Activated CD4-positive, alpha-beta T cell treated with anti-CD3 and anti-CD28 coated beads, Interleukin-2, Interleukin-4, amounts not matched to agents 100 ng/mL and 50 ng/mL, durations not matched to agents 16 hours and 8 hours (primary cell): Measurements from ENCODE around the gene UBE2K.
"Not testable (repeated sequence)": the region's sequence is repeated elsewhere in the genome, so short reads cannot be mapped to it uniquely, and the experiment has no call there.

Experiments
- DNase-seq: peaks from one replicate; pipeline ENCODE4 v3.0.0-alpha.2; 2020; ENCODE audit warnings: low spot score

The UBE2K gene

DNA sequence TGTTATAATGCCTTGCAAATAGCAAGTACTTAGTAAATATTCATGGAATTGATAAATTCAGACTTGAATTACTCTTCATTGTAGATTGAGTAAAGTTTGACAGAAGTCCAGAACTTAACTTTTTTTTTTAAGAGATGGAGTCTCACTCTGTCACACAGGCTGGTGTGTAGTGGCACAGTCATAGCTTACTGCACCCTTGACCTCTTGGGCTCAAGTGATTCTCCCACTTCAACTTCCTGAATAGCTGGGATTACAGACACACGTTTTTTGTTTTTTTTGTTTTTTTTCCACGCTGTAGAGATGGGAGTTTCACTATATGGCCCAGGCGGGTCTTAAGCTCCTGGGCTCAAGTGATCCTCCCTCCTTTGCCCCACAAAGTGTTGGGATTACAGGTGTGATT, 32.1 kb downstream of the UBE2K start:
- DNase-seq: no peak

DNA sequence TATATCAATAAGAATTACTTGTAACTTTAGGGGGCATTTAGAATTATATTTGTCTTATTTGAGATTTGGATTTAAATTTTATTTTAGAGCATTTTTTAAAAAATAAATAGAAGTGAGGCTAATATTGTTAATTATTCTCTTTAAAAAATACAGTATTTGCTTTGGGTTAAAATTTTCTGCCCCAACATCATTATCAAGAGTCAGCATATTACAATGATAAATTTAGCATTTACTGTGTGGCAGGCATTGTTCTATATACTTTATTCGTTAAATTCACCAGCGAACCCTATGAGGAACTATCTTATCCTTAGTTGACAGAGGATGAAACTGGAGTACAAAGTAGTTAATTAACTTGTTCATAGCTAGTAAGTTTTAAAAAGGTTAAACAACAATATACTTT, 34.0 kb downstream of the UBE2K start:
- DNase-seq: no peak

DNA sequence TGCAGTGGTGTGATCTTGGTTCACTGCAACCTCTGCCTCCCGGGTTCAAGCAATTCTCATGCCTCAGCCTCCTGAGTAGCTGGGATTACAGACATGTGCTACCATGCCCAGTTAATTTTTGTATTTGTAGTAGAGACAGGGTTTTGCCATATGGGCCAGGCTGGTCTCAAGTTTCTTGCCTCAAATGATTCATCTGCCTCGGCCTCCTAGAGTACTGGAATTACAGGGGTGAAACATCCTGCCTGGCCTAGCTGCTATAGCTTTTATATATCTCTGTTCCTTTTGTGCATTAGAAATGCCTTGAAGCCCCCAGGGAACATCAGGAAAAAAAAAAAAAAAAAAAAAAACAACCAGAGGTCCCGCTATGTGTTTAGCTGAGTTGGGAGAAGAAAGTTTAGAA, 34.8 kb downstream of the UBE2K start:
- DNase-seq: peak; percentile 39

DNA sequence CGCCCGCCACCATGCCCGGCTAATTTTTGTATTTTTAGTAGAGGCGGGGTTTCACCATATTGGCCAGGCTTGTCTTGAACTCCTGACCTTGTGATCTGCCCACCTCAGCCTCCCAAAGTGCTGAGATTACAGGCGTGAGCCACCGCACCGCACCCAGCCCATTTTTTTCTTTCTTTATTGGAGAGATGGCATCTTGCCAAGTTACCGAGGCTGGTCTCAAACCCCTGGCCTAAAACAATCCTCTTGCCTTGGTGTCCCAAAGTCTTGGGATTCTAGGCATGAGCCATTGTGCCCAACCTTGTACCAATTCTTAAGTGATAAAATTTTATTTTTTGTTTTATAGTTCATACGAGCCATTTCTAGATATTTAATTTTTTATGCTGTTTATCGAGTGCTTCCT, 41.7 kb downstream of the UBE2K start:
- DNase-seq: not testable (repeated sequence)

DNA sequence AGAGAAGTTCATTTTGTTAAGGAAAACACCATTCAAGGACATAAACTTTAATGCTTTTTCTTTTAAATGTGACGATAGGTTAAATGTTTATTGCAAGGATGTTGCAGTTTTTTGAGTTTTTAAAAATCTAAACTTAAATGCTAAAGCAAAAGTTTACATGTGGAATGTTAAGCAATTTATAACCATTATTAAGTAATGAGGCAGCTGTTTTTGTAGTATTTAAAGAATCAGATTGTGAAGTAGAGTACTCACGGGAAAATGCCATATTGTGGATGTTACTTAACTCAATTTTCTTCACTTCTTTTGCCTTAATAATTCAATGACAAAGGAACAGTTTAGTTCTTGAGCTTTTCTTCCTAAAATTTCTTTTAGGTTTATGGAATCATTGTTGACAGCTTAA, 43.5 kb downstream of the UBE2K start:
- DNase-seq: no peak

DNA sequence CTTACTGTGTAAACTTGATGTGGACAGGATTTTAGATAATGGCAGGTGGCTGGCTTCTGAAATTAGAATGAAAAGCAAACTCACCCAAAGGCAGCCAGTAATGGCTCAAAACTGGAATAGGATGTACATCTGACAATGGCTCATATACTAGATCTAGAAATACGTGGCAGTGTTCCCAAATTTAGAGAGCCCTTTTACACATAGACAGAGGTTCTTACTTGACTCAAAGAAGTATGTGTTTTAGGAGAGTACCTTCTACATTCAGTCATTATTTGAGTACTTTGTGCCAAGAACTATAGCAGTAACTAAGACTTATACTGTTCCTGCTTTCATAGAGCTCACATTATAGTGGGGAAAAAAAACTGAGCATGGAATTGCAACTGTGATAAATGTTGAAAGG, 48.0 kb downstream of the UBE2K start:
- no peak for DNase-seq

DNA sequence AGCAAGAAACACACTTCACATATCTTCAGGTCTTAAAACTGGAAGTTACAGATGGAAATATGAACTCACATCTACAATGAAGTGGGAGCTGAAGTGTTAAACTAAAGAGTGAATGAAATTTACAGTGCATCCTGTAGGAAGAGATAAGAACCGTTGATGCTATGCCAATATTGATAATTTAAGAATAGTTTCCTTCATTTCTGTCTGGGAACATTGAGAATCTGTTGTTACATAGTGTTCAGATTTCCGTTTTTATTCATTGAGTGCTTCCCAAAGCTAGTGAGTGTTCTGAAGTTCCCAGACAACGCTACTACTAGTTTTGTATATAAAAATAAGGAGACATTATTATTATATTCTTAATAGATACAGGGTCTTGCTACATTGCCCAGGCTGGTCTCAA, 52.3 kb downstream of the UBE2K start:
- DNase-seq: no peak

DNA sequence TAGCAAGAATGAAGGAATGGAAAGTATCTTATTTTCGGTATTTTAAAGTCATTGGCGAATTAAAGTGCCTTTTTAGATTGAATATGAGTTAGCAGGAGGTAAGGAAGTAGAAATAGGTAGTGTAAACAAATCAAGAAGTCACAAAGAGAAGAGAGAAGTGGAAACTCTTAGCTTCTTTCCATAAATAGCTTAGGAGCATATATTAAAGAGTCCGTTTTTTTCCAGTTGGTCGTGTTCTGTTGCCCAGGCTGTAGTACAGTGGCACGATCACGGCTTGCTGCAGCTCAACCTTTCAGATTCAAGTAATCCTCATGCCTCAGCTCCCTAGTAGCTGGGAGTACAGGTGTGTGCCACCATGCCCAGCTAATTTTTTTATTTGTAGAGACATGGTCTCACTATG, 56.4 kb downstream of the UBE2K start:
- no peak for DNase-seq

DNA sequence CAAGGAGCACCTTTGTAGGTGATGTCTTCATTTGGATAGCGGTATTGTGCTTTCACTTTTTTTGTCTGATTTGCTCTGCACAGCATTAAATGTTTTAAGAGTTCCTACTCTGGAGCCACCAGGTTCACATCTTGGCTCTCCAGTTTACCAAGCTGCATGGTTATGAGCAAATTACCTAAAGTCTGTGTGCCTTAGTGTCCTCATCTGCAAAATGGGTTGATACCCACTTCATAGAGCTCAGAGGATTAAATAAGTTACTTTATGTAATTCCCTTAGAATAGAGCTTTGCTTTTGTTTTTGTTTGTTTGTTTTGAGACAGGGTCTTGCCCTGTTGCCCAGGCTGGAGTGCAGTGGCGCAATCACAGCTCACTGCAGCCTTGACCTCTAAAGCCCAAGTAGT, 58.2 kb downstream of the UBE2K start:
- DNase-seq: no peak

DNA sequence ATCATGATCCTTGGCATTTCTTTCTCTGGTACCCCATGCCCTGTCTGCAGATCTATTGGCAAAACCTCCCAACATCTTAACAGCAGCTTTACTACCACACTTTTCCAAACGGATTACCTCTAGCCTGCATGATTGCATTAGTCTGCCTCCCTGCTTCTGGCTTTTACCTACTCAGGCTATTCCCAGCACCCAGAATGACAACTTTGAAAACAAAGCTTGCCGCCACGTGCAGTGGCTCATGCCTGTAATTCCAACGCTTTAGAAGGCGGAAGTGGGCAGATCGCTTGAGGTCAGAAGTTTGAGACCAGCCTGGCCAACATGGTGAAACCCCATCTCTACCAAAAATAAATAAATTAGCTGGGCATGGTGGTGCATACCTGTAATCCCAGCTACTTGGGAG, 60.2 kb downstream of the UBE2K start:
- DNase-seq: no peak

DNA sequence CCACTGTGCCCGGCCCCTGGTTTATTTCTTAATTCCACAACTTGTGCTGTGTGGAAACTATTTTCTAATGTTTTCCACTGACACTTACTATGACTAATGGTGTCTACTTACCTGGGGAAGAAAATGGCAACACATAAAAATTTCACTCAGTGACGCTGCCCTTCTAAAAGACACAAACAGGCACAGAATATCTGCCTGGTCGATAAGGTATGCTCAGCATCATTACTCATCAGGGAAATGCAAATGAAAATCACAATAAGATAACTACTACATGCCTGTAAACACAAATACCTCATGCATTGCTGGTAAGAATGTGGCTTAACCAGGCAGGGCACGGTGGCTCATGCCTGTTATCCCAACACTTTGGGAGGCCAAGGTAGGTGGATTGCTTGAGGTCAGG, 61.6 kb downstream of the UBE2K start:
- no peak for DNase-seq

DNA sequence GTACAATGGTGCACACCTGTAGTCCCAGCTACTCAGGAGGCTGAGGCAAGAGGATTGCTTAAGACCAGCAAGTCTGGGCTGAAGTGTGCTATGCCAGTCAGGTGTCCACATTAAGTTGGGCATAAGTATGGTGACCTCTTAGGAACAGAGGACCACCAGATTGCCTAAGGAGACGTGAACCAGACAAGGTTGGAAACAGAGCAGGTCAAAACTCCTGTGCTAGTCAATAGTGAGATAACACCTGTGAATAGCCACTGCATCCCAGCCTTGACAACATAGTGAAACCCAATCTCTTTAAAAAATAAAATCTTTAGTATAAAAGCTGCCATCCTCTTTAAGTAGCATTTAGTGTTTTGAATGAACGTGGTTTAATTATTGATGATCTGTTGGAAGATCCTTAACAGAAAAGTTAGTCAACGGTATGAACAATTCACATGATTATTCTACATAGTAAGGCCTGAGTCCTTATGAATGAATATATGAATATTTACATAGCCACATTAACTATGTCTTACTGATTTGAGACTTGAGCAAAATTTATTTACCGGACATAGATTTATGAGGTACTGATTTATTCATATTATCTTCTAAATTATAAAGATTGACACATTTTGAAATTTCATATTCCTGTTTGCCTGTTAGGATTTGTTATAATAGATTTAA, 63.2 kb downstream of the UBE2K start:
- DNase-seq: no peak

DNA sequence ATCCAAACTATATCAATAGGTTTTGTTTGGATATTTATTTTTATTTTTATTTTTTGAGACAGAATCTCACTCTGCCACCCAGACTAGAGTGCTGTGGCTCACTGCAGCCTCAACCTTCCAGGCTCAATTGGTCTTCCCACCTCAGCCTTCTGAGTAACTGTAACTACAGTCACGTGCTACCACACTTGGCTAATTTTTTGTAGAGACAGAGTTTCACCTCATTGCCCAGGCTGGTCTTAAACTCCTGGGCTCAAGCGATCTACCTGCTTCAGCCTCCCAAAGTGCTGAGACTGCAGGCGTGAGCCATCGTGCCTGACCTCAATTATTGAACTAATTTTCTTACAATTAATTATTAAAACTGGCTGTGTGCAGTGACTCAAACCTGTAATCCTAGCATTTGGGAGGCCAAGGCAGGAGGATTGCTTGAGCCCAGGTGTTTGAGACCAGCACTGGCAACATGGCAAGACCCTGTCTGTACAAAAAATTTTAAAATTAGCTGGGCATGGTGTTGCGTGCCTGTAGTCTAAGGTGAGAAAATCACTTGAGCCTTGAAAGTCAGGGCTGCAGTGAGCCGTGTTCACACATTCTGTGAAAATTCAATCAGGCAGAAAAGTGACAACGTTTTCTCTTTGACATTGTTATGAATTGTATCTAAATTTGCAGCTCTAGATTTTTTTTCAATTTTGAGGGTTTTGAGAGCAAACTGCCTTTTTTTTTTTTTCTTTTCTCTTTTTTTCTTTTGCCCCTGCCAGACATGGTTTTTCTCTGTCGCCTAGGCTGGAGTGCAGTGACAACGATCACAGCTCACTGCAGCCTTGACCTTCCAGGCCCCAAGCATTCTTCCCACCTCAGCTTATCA, 66.0 kb downstream of the UBE2K start:
- no peak for DNase-seq

DNA sequence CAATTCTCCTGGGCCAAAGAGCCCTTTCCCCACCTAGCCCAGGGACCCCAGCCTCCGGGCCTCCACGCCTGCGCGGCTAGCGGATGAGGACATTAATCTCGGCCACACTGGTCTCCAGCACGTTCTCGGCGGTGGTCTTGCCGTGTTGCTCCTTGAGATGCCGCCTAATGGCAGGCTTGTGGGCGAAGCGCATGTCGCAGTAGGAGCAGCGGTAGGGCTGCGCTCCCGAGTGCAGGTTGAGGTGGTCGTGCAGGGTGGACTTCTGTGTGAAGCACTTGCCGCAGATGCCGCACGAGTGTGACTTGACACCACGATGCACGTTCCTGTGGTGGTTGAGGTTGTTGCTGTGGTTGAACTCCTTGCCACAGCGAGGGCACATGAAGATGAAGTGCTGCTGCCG, 72.1 kb downstream of the UBE2K start:
- no peak for DNase-seq

DNA sequence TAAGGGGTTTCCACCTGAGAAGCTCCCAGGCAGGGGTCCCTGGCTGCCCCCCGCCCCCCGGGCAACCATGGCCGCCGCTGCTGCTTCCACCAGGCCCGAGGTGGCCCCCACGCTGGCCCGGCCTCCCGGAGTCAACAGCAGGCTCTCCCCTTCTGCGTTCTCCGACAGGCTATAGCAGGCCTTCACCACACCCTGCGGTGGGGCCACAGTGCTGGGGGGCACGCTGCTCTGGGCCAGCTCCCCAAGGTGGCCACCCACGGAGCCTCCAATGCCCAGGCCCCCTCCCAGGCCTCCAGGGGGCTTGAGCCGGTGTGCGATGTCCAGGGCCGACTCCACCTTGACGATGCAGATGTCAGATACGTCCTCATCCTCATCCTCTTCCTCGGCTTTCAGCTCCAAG, 72.5 kb downstream of the UBE2K start:
- DNase-seq: no peak

DNA sequence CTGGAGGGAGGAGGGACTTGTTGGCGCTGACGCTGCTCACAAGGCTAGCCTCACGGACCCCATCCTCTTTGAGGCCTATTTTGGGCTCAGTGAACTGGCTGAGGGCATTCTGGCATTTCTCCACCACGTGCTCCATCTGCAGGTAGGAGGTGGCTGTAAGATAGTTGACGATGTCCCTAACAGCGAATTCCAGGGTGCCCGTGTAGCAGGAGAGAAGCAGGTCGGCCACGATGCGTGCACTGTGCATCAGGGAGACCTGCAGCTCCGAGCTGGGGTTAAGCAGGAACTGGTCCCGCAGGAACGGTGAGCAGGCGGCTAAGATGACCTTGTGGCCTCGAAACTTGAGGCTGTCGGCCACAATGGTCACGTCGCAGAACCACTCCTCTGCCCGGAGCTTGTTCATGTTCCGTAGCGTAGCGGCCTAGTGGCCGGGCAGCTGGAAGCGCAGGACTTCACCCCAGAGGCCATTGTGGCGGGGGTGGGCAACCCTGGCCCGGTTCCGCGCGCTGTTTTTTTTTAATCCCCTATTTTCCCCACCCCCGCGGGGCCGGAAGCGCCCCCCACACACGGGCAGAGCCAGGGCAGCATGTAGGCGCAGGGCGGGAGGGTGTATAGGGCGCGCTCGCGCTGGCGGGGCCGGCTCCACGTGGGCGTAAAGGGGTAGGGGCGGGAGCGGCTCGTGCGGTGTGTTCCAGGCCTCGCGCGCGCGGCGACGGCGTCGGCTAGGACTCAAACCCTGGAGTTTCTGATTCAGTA, 73.2 kb downstream of the UBE2K start:
- no peak for DNase-seq

DNA sequence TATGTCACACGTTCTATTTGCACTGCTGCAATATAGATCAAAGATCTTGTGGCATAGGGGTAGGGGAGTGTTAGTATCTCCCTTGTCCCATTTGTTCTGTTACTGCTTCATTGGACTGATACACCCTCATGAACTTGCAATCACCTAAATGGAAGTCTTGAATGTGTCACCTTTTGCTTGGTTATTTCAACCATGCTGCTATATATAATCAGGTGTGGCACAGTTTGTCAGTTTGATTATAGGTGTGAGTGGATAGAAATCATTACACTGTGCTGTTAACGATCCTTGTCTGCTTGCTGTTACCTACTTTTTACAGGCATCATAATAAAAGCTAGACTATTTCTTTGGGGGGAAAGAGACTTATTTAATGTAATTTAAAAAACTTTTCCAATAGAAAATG, 84.1 kb downstream of the UBE2K start:
- DNase-seq: not testable (repeated sequence)

DNA sequence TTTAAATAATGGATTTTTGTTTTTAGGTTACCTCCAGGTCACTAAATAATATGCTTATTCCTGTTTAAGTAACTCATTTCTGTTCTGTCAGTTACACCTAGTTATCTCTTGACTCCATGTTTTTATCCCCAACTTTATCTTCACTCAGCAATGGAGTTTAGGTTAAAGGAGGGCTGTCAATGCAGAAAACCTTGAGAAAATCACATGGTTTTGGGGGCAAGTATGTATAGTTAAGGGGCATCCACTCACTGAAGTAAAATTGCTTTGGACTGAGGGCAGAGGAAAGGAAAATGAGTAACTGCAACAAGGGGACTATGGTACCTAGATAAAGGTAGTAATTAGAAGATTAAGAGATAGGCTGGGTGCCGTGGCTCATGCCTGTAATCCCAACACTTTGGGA, 87.1 kb downstream of the UBE2K start:
- no peak for DNase-seq

DNA sequence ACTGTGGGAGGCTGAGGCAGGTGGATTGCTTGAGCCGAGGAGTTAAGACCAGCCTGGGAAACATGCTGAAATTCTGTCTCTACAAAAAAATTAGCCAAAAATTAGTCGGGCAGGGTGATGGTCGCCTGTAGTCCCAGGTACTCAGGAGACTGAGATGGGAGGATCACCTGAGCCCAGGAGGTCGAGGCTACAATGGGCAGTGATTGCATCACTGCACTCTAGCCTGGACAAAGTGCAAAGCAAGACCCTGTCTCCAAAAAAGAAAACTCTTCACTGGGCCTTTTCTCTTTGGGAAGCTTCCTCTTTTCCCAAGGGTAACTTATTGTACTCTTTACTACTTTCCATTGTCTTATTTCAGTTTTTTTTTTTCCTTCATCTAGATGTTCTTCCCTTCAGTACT, 88.9 kb downstream of the UBE2K start:
- DNase-seq: no peak

DNA sequence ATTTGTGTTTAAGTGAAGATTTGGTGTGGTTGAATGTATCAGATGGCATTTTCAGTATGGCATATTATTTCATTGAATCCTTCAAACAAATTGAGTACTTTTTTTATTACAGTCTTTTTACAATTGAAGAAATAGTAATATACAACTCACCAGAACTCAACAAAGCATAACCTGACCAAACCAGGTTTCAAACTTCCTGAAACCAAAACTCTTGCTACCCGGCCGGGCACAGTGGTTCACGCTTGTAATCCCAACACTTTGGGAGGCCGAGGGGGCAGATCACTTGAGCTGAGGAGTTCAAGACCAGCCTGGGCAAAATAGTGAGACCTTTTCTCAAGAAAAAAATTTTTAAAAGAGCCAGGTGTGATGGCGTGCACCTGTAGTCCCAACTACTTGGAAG, 94.2 kb downstream of the UBE2K start:
- DNase-seq: no peak

DNA sequence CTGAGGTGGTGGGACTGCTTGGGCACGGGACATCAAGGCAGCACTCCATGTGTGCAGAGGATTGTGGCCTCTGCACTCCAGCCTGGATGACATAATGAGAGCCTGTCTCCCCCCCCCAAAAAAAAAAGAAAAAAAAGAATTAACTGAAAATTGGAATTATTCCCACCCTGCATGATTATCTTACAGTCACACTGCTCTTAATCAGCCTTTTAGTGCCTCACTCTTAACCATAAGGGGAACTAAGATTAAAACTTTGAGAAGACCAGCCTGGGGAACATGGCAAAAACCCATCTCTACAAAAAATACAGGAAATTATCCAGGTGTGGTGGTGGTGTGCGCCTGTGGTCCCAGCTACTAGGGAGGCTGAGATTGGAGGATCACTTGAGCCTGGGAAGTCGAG, 94.6 kb downstream of the UBE2K start:
- DNase-seq: no peak

DNA sequence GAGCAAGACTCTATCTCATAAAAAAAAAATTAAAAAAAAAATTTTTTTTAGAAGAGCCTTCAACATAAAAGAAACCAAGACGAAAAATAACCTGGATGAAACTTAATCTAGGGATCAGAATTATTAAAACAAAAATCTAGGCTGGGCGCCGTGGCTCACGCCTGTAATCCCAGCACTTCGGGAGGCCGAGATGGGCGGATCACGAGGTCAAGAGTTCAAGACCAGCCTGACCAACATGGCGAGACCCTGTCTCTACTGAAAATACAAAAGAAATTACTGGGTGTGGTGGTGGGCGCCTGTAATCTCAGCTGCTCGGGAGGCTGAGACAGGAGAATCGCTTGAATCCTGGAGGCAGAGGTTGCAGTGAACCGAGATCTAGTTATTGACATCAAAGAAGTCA, 95.0 kb downstream of the UBE2K start:
- DNase-seq: not testable (repeated sequence)

DNA sequence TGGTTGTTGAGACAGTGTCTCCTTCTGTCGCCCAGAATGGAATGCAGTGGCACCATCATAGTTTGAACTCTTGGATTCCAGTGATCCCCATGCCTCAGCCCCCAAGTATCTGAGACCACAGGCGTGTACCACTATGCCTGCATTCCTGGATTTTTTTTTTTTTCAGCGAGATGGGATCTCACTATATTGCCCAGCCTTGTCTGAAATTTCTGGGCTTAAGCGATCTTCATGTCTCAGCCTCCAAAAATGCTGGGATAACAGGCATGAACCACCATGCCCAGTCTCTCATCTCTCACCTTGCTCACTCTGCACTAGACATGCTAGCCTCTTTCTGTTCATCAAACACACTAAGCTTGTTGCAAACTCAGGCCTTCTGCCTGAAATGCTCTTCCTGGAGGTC, 104.1 kb downstream of the UBE2K start:
- DNase-seq: no peak
